ENCODE data around the gene HORMAD2. TPM values are rescaled to one million over a fixed set of nuclear protein-coding genes. Genes with fewer than 3 reads are reported as not detected.
"Not testable (repeated sequence)": the region's sequence is repeated elsewhere in the genome, so short reads cannot be mapped to it uniquely, and the experiment has no call there.

Gene HORMAD2
- polyA plus RNA-seq, 2 of the 4 experiments (the other 2 are of a cell fraction): not detected

DNA sequence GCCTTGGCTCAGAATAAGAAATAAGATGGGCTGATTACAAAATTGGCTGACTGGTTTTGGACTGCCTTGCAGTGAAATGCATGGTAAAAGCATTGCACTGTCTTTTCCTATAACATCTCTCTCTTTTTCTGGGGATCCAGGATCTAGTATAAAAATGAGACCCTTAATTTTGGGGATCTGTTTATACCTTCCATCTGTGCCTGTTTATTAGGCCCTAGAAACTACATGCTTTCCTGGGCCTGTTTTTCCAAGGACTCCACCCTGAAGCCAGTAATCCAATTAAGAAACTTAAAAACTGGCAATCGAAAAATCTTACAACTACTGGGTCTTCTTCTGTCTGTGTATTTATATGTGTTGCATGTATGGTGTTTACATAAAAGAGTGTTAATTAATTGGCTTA is 14.5 kb downstream of the HORMAD2 start:
- no peak overlapping the region for H3K4me2 ChIP-seq
- CTCF ChIA-PET: no interaction called here
- H3K4me3 ChIP-seq: no peak overlapping the region
- FAIRE-seq: no peak
- ATAC-seq: no peak
- no peak for DNase-seq (ENCODE audit: low read depth in 1 of 2, low spot score in 1 of 2)
- H3K9me3 ChIP-seq: peaks cover 17% of the 10 kb centered on the region
- peaks cover 6% of the 10 kb centered on the region; the same call in 1 of the 3 replicates for H3K4me1 ChIP-seq
- no peak for TF ChIP-seq EHMT2 (IDR thresholded peaks at IDR 0.05; ENCODE audit: low read depth)
- TF ChIP-seq, protein P1, sequence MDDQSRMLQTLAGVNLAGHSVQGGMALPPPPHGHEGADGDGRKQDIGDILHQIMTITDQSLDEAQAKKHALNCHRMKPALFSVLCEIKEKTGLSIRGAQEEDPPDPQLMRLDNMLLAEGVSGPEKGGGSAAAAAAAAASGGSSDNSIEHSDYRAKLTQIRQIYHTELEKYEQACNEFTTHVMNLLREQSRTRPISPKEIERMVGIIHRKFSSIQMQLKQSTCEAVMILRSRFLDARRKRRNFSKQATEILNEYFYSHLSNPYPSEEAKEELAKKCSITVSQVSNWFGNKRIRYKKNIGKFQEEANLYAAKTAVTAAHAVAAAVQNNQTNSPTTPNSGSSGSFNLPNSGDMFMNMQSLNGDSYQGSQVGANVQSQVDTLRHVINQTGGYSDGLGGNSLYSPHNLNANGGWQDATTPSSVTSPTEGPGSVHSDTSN (IDR thresholded peaks at IDR 0.05): no peak
- no peak overlapping the region for H3K27ac ChIP-seq
- POLR2A ChIA-PET: no interaction called here
- 94% methylated on average over 1 of the region's 1 CpG for WGBS (ENCODE audit: missing lambda C conversion rate)

DNA sequence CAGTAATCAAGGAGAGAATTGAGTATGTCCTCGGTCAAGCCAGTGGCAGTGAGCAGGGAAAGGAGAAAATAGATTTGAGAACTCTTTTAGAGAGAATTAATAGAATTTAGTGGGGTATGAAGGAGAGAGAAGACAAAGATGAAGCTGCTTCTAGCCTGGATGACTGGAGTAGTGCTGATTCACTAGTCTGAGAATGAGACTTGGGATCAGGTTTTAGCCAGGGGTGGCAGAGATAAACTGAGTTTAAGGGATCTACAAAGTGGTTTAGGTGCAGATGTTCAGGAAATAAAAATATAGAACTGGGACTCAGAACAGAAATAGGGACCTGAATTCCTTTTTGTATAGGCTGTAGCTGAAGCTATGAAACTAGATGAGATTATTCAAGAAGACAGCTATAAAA is 17.6 kb downstream of the HORMAD2 start:
- FAIRE-seq: no peak
- CTCF ChIA-PET: interaction anchor here (1.2 kb wide), 1 partner anchor 9 kb away, joined by 6 read pairs; no protein-coding TSS in a partner anchor

DNA sequence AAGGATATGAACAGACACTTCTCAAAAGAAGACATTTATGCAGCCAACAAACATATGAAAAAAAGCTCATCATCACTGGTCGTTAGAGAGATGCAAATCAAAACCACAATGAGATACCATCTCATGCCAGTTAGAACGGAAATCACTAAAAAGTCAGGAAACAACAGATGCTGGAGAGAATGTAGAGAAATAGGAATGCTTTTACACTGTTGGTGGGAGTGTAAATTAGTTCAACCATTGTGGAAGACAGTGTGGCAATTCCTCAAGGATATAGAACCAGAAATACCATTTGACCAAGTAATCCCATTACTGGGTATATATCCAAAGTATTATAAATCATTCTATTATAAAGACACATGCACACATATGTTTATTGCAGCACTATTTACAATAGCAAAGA is 20.5 kb downstream of the HORMAD2 start:
- H3K4me1 ChIP-seq; H3K4me2 ChIP-seq; ATAC-seq; H3K27ac ChIP-seq; FAIRE-seq; H3K4me3 ChIP-seq; H3K9me3 ChIP-seq; DNase-seq (ENCODE audit: low read depth in 1 of 2, low spot score in 1 of 2); POLR2A ChIA-PET: not testable (repeated sequence)
- CTCF ChIA-PET: interaction anchor here (0.7 to 2.4 kb wide), 2 partner anchors 8 to 155 kb away, joined by 3 to 16 read pairs; no protein-coding TSS in a partner anchor
- WGBS (ENCODE audit: missing lambda C conversion rate): 53% methylated on average over 2 of the region's 2 CpGs

More for the DNA sequence above, 17.6 kb downstream of the HORMAD2 start:
- Histone ChIP-seq H3K9me3 (peaks cover 8% of the 10 kb centered on the region; the same call in 2 of the 3 replicates), H3K27ac (0 out of 6 replicates have a peak overlapping the region, but pooled peaks of 1 of the 2 experiments have one; percentile 50), H3K4me3 (no peak overlapping the region), H3K4me1 (no peaks in the 10 kb centered on the region), H3K4me2 (no peak overlapping the region)
- POLR2A ChIA-PET: interaction anchor here (0.5 kb wide), 1 partner anchor 97 kb away, joined by 4 read pairs; no protein-coding TSS in a partner anchor
- TF ChIP-seq ZFP36 (IDR thresholded peaks at IDR 0.05; ENCODE audit: borderline replicate concordance, partially characterized antibody): no peak
- TF ChIP-seq MAZ (IDR thresholded peaks at IDR 0.05; ENCODE audit: borderline replicate concordance, low read depth, low read length): no peak
- no peak for TF ChIP-seq ZSCAN20 (CRISPR knock-in tag; IDR thresholded peaks at IDR 0.05)
- no peak for TF ChIP-seq HOXA7 (CRISPR knock-in tag; IDR thresholded peaks at IDR 0.05)
- 61% methylated on average over 1 of the region's 1 CpG for WGBS (ENCODE audit: missing lambda C conversion rate)
- no peak for DNase-seq (ENCODE audit: low read depth in 1 of 2, low spot score in 1 of 2)
- no peak for ATAC-seq

DNA sequence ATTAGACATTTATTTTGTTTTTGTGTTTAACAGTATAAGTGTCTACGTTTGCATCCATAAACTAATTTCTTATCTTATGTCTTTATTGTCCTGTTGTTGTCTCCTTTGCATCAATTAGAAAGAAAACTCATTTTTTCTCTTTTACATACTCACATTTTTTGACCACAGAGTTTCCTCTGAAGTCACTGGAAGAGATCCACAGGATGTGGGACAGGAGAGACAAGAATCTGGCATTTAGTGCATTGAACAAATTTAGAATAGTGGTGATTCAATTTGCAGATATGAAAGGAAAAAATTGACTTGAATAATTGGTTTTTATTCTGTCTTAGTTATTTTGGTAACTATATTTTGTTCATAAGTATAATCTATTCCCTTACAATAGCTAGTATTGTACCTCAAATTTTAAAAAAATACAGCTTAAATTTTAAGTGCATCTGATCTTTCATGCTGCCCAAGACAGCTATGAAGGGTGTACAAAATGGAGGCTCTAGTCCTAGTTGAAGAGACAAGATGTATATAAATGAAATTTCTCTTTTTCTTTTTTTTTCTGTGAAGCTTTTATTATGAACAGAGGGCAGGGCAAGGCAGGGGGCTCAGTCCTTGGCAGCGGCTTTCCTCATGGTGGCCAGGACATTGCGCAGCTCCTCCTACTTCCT is 24.4 kb downstream of the HORMAD2 start:
- TF ChIP-seq NFE2L2 (conservative IDR thresholded peaks at IDR 0.05; ENCODE audit: low read length) (no peak), RFX5 (IDR thresholded peaks at IDR 0.05) (no peak), ZC3H11A (IDR thresholded peaks at IDR 0.05) (no peak), RNF2 (IDR thresholded peaks at IDR 0.05; ENCODE audit: borderline replicate concordance, low read depth) (no peak), FOSB (CRISPR knock-in tag; IDR thresholded peaks at IDR 0.05) (no peak), HOXB13 (CRISPR knock-in tag; IDR thresholded peaks at IDR 0.05; ENCODE audit: low read depth) (no peak), RARB (CRISPR knock-in tag; IDR thresholded peaks at IDR 0.05) (no peak), PHF8 (IDR thresholded peaks at IDR 0.05; ENCODE audit: borderline replicate concordance, low read depth) (no peak), SMC3 (IDR thresholded peaks at IDR 0.05) (no peak)
- TF ChIP-seq, protein P2, sequence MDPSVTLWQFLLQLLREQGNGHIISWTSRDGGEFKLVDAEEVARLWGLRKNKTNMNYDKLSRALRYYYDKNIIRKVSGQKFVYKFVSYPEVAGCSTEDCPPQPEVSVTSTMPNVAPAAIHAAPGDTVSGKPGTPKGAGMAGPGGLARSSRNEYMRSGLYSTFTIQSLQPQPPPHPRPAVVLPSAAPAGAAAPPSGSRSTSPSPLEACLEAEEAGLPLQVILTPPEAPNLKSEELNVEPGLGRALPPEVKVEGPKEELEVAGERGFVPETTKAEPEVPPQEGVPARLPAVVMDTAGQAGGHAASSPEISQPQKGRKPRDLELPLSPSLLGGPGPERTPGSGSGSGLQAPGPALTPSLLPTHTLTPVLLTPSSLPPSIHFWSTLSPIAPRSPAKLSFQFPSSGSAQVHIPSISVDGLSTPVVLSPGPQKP (IDR thresholded peaks at IDR 0.05; ENCODE audit: low read depth, low read length): no peak
- ChIA-PET POLR2A (no interaction called here), CTCF (interaction anchor here (0.5 to 2.8 kb wide), 8 partner anchors 9 to 183 kb away, joined by 3 to 25 read pairs (median 4); no protein-coding TSS in a partner anchor)
- DNase-seq (ENCODE audit: low read depth in 1 of 2, low spot score in 1 of 2) (no peak), FAIRE-seq (no peak), ATAC-seq (no peak)
- H3K9me3 ChIP-seq: no peaks in the 10 kb centered on the region
- peak overlapping the region in 1 of 2 experiments; percentile 72; a peak in 4 of 6 replicates for H3K27ac ChIP-seq
- 76% methylated on average over 3 of the region's 3 CpGs for WGBS (ENCODE audit: missing lambda C conversion rate)
- H3K4me3 ChIP-seq: no peak overlapping the region
- no peak overlapping the region for H3K4me2 ChIP-seq
- H3K4me1 ChIP-seq: peaks cover 29% of the 10 kb centered on the region

All from A549 (cell line).